ENCODE results near the gene SIRPA. TPM values are rescaled to one million over a fixed set of nuclear protein-coding genes. Genes with fewer than 3 reads are reported as not detected.

SIRPA gene
- polyA plus RNA-seq, 1 donor from 2014 or later = 8.0 TPM

- Histone ChIP-seq H2AFZ (ENCODE audit: low read depth, low read length) (no peak overlapping the region), H3F3A (ENCODE audit: insufficient read depth, low read length, poor library complexity, severe bottlenecking) (no peaks in the 10 kb centered on the region), H3K9ac (ENCODE audit: low read length) (no peak overlapping the region), H3K4me2 (ENCODE audit: low read length) (no peak overlapping the region), H3K9me2 (ENCODE audit: insufficient read depth, low read length) (no peaks in the 10 kb centered on the region), H3K36me3 (ENCODE audit: insufficient read depth, low read length) (no peaks in the 10 kb centered on the region), H3K4me3 (ENCODE audit: low read length) (no peak overlapping the region), H3K9me3 (ENCODE audit: low read length) (no peaks in the 10 kb centered on the region), H3K27ac (ENCODE audit: low read length) (no peak overlapping the region), H4K20me1 (ENCODE audit: insufficient read depth) (no peaks in the 10 kb centered on the region), H3K27me3 (ENCODE audit: insufficient read depth, low read depth, low read length) (no peaks in the 10 kb centered on the region), H3K79me2 (replicated peaks; ENCODE audit: insufficient read depth, low read length) (no peaks in the 10 kb centered on the region)
- TF ChIP-seq TAF1 (IDR thresholded peaks at IDR 0.05; ENCODE audit: low read depth) (no peak), RAD21 (conservative IDR thresholded peaks at IDR 0.05) (no peak), SMC3 (conservative IDR thresholded peaks at IDR 0.05; ENCODE audit: poor library complexity) (no peak), POLR2AphosphoS5 (IDR thresholded peaks at IDR 0.05) (no peak), CTCF (IDR thresholded peaks at IDR 0.05; ENCODE audit: poor library complexity, severe bottlenecking) (no peak), REST (IDR thresholded peaks at IDR 0.05; ENCODE audit: borderline replicate concordance) (no peak), MXI1 (conservative IDR thresholded peaks at IDR 0.05; ENCODE audit: poor library complexity, severe bottlenecking) (no peak), EP300 (conservative IDR thresholded peaks at IDR 0.05; ENCODE audit: poor library complexity, severe bottlenecking) (no peak), EZH2 (IDR thresholded peaks at IDR 0.05; ENCODE audit: borderline replicate concordance, insufficient read depth, low read length, poor library complexity, severe bottlenecking) (no peak)
These were observed 6.5 kb downstream of the SIRPA start for GRCh38 chr20:1901704-1902103.

- no peaks in the 10 kb centered on the region for H4K20me1 ChIP-seq (ENCODE audit: insufficient read depth)
These were observed 7.0 kb downstream of the SIRPA start for GRCh38 chr20:1902188-1902587.

More at GRCh38 chr20:1902188-1902587, 7.0 kb downstream of the SIRPA start:
- H3K9me2 ChIP-seq (ENCODE audit: insufficient read depth, low read length) = no peaks in the 10 kb centered on the region
- no peak overlapping the region for H3K27ac ChIP-seq (ENCODE audit: low read length)
- H3K27me3 ChIP-seq (ENCODE audit: insufficient read depth, low read depth, low read length) = no peaks in the 10 kb centered on the region
- no peak overlapping the region for H3K9ac ChIP-seq (ENCODE audit: low read length)
- no peak overlapping the region for H2AFZ ChIP-seq (ENCODE audit: low read depth, low read length)
- H3K9me3 ChIP-seq (ENCODE audit: low read length) = no peaks in the 10 kb centered on the region
- H3K4me2 ChIP-seq (ENCODE audit: low read length) = no peak overlapping the region
- H3K79me2 ChIP-seq (replicated peaks; ENCODE audit: insufficient read depth, low read length) = no peaks in the 10 kb centered on the region
- H3K36me3 ChIP-seq (ENCODE audit: insufficient read depth, low read length) = no peaks in the 10 kb centered on the region
- H3F3A ChIP-seq (ENCODE audit: insufficient read depth, low read length, poor library complexity, severe bottlenecking) = no peaks in the 10 kb centered on the region
- TF ChIP-seq RAD21 (conservative IDR thresholded peaks at IDR 0.05) = no peak
- no peak for TF ChIP-seq SMC3 (conservative IDR thresholded peaks at IDR 0.05; ENCODE audit: poor library complexity)
- no peak for TF ChIP-seq EZH2 (IDR thresholded peaks at IDR 0.05; ENCODE audit: borderline replicate concordance, insufficient read depth, low read length, poor library complexity, severe bottlenecking)
- no peak for TF ChIP-seq MXI1 (conservative IDR thresholded peaks at IDR 0.05; ENCODE audit: poor library complexity, severe bottlenecking)
- TF ChIP-seq CTCF (IDR thresholded peaks at IDR 0.05; ENCODE audit: poor library complexity, severe bottlenecking) = no peak
- no peak for TF ChIP-seq TAF1 (IDR thresholded peaks at IDR 0.05; ENCODE audit: low read depth)
- TF ChIP-seq POLR2AphosphoS5 (IDR thresholded peaks at IDR 0.05) = no peak
- TF ChIP-seq EP300 (conservative IDR thresholded peaks at IDR 0.05; ENCODE audit: poor library complexity, severe bottlenecking) = no peak
- no peak overlapping the region for H3K4me3 ChIP-seq (ENCODE audit: low read length)

Measured in neural cell (in vitro differentiated cells).